PC-3 (cell line): ENCODE measurements around the gene TPX2. TPM values are rescaled to one million over a fixed set of nuclear protein-coding genes. Genes with fewer than 3 reads are reported as not detected.

Experiments used
- ATAC-seq: fragments of 200-7000 bp; cut with Tn5 transposase; 2 replicates; pipeline ENCODE4 v1.9.1; 2020; ENCODE audit warnings: mild to moderate bottlenecking, moderate library complexity
- BruUV-seq: library from RNA; stranded (reverse); fragments of 400-500 nt; replicated peaks from 2 replicates; lab custom pipeline; 2021; lab: Mats Ljungman, UMichigan
- CTCF ChIA-PET: fragments of 300-600 bp; sonication (Branson Sonifier 250); formaldehyde crosslinking; loops from one replicate; lab custom pipeline; 2022; ENCODE audit warnings: antibody characterized with exemption; lab: Charles Lee
- POLR2A ChIA-PET: fragments of 300-600 bp; sonication (Branson Sonifier 250); formaldehyde crosslinking; loops from one replicate; lab custom pipeline; 2022; ENCODE audit warnings: antibody characterized with exemption; ENCODE audit not compliant: unreplicated experiment; lab: Charles Lee
- DNase-seq: peaks from one replicate; pipeline ENCODE4 v3.0.0-alpha.2; 2015
- H2AFZ ChIP-seq: fragments of 300-600 bp; sonication (generic); 2 replicates; pipeline ENCODE4 v1.6.0; 2016; ENCODE audit warnings: antibody characterized with exemption, low read length
- H3F3A ChIP-seq: fragments of 300-600 bp; sonication (generic); one replicate; pipeline ENCODE4 v1.6.0; 2017; ENCODE audit warnings: antibody characterized with exemption, low read length, control low read depth, mild to moderate bottlenecking; ENCODE audit not compliant: unreplicated experiment
- H3K27ac ChIP-seq: fragments of 300-600 bp; sonication (generic); 2 replicates; pipeline ENCODE4 v1.5.1; 2016; ENCODE audit warnings: mild to moderate bottlenecking, low read length
- H3K27me3 ChIP-seq: fragments of 300-600 bp; sonication (generic); 2 replicates; pipeline ENCODE4 v1.6.1; 2016; ENCODE audit warnings: low read length, mixed read lengths
- H3K36me3 ChIP-seq: fragments of 300-600 bp; sonication (generic); 2 replicates; pipeline ENCODE4 v1.6.1; 2016; ENCODE audit warnings: low read depth, mixed run types, low read length, mixed read lengths
- H3K4me1 ChIP-seq: fragments of 300-600 bp; sonication (generic); 2 replicates; pipeline ENCODE4 v1.5.1; 2016; ENCODE audit warnings: low read length; ENCODE audit not compliant: insufficient read depth
- H3K4me2 ChIP-seq: fragments of 300-600 bp; sonication (generic); 2 replicates; pipeline ENCODE4 v1.6.0; 2016; ENCODE audit warnings: low read length
- H3K4me3 ChIP-seq: fragments of 300-600 bp; sonication (generic); 2 replicates; pipeline ENCODE4 v1.5.1; 2016; ENCODE audit warnings: mild to moderate bottlenecking, low read length, mixed read lengths
- H3K79me2 ChIP-seq: fragments of 300-600 bp; sonication (generic); 2 replicates; pipeline ENCODE4 v1.6.1; 2017; ENCODE audit warnings: low read length, mixed read lengths
- H3K9ac ChIP-seq: fragments of 300-600 bp; sonication (generic); 2 replicates; pipeline ENCODE4 v1.6.0; 2016; ENCODE audit warnings: mild to moderate bottlenecking, low read length
- H3K9me2 ChIP-seq: fragments of 300-600 bp; sonication (generic); replicated peaks from 2 replicates; pipeline ENCODE4 v1.6.1; 2016; ENCODE audit warnings: mixed run types, low read length, mixed read lengths
- H3K9me3 ChIP-seq: fragments of 300-600 bp; sonication (generic); 2 replicates; pipeline ENCODE4 v1.6.1; 2016; ENCODE audit warnings: low read length, mixed read lengths
- H4K20me1 ChIP-seq: fragments of 300-600 bp; sonication (generic); 2 replicates; pipeline ENCODE4 v1.6.1; 2016; ENCODE audit warnings: low read length, mixed read lengths
- EZH2 ChIP-seq: fragments of 300-600 bp; sonication (generic); IDR thresholded peaks from one replicate; pipeline ENCODE4 v1.6.1; 2017; ENCODE audit warnings: antibody characterized with exemption, mild to moderate bottlenecking, low read length; ENCODE audit not compliant: unreplicated experiment
- EZH2phosphoT487 ChIP-seq: fragments of 300-600 bp; sonication (generic); IDR thresholded peaks from 2 replicates; pipeline ENCODE4 v1.6.1; 2018; ENCODE audit warnings: mild to moderate bottlenecking, antibody characterized with exemption, low read length, borderline replicate concordance
- intact Hi-C: fragments of 100-400 bp; cut with micrococcal nuclease; formaldehyde crosslinking; loops from 2 replicates; pipeline ENCODE4 v1.9.0; 2023
- total RNA-seq: library from RNA; depleted of rRNA; stranded (reverse); fragments of >200 nt; gene quantifications from 2 replicates; pipeline ENCODE4 v1.2.3, GENCODE V29; 2014
- TF ChIP-seq, protein P1 (sequence below): fragments of 300-600 bp; sonication (generic); conservative IDR thresholded peaks from 2 replicates; pipeline ENCODE4 v1.5.1; 2017; ENCODE audit warnings: antibody characterized with exemption, low read depth, mild to moderate bottlenecking, low read length

Gene TPX2
- total RNA-seq, 1 experiment from 2014 or later: 128 TPM

DNA sequence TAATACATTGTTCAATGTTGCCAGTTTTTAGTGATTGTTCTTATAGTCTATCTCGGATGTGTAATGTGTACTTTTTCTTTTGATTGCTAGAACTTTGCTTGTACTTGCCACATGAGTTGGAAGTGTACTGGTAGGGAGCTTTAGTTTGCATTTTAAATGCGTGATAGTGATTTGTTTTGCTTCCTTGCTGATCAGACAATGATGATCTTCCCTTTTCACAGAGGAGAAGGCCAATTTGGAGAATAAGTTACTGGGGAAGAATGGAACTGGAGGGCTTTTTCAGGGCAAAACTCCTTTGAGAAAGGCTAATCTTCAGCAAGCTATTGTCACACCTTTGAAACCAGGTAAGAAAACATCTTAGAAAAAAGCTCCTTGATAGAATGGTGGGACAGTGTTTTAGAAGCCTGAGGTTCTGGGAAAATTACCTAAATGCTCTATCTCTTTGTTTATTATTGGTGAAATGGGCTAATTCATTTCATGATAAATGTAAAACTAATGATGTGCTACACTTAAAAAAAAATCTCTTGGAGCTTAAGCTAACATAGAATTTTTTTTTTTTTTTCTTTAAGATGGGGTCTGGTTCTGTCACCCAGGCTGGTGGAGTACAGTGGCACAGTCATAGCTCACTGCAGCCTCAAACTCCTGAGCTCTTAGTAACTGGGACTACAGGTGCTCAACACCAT is 20.9 kb downstream of the TPX2 start:
- intact Hi-C loops: no loop called here
- no peaks in the 10 kb centered on the region for H3K9me2 ChIP-seq
- no peak overlapping the region for H3K27ac ChIP-seq
- DNase-seq: no peak
- H3K4me3 ChIP-seq: no peak overlapping the region
- TF ChIP-seq EZH2 (no peak), EZH2phosphoT487 (no peak)
- TF ChIP-seq, protein P1, sequence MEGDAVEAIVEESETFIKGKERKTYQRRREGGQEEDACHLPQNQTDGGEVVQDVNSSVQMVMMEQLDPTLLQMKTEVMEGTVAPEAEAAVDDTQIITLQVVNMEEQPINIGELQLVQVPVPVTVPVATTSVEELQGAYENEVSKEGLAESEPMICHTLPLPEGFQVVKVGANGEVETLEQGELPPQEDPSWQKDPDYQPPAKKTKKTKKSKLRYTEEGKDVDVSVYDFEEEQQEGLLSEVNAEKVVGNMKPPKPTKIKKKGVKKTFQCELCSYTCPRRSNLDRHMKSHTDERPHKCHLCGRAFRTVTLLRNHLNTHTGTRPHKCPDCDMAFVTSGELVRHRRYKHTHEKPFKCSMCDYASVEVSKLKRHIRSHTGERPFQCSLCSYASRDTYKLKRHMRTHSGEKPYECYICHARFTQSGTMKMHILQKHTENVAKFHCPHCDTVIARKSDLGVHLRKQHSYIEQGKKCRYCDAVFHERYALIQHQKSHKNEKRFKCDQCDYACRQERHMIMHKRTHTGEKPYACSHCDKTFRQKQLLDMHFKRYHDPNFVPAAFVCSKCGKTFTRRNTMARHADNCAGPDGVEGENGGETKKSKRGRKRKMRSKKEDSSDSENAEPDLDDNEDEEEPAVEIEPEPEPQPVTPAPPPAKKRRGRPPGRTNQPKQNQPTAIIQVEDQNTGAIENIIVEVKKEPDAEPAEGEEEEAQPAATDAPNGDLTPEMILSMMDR: no peak
- no peak overlapping the region for H3K4me2 ChIP-seq
- H3K4me1 ChIP-seq: no peaks in the 10 kb centered on the region
- H3F3A ChIP-seq: no peaks in the 10 kb centered on the region
- H3K36me3 ChIP-seq: peaks cover 59% of the 10 kb centered on the region
- peaks cover 19% of the 10 kb centered on the region; the same call in 1 of the 2 replicates for H4K20me1 ChIP-seq
- POLR2A ChIA-PET: interaction anchor here (0.6 kb wide), 1 partner anchor 36 kb away, joined by 4 read pairs; no protein-coding TSS in a partner anchor
- ATAC-seq: peak; percentile 36
- H2AFZ ChIP-seq: no peak overlapping the region
- CTCF ChIA-PET: no interaction called here
- BruUV-seq: no TSS peak
- no peaks in the 10 kb centered on the region for H3K9me3 ChIP-seq
- H3K9ac ChIP-seq: no peak overlapping the region
- peaks cover 93% of the 10 kb centered on the region for H3K79me2 ChIP-seq
- H3K27me3 ChIP-seq: no peaks in the 10 kb centered on the region

DNA sequence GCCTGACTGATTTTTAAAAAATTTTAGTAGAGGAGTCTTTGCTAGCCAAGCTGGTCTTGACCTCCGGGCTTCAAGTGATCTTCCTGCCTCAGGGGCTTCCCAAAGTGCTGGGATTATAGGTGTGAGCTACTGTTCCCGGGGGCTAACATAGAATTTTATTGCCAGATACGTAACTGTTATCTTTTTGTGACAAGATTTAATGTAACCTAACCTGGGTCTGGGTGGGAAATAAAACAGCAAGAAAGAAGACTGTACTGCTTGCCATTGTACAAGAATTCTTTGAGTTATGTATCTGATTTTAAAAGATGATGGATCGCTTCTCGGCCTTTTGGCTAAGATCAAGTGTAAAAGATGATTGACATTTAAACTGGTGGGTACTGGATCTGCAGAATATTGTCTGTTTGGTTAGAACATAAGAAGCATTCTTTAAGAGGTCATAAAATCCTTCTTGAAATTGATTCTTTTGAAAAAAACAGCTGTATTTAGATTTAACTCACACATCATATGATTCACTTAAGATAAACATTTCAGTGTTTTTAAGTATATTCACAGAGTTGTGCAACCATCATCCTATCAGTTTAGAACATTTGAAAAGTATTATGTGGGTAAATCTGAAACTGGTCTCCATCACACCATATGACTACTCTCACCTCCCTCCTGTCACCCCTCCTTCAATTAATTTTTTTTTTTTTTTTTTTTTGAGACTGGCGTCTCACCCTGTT is 21.6 kb downstream of the TPX2 start:
- Histone ChIP-seq H3K4me3 (no peak overlapping the region), H4K20me1 (peaks cover 17% of the 10 kb centered on the region; the same call in 1 of the 2 replicates), H3K9ac (no peak overlapping the region), H3K36me3 (peaks cover 64% of the 10 kb centered on the region), H3F3A (no peaks in the 10 kb centered on the region), H3K9me2 (no peaks in the 10 kb centered on the region), H3K4me2 (no peak overlapping the region), H3K9me3 (no peaks in the 10 kb centered on the region), H3K4me1 (no peaks in the 10 kb centered on the region), H3K27ac (no peak overlapping the region), H3K79me2 (peaks cover 93% of the 10 kb centered on the region), H3K27me3 (no peaks in the 10 kb centered on the region), H2AFZ (no peak overlapping the region)
- peak; percentile 18 for DNase-seq
- intact Hi-C loops: no loop called here
- BruUV-seq: no TSS peak
- ChIA-PET CTCF (interaction anchor here (0.6 kb wide), 1 partner anchor 321 kb away, joined by 3 read pairs; no protein-coding TSS in a partner anchor), POLR2A (no interaction called here)
- TF ChIP-seq EZH2 (no peak), EZH2phosphoT487 (no peak)
- TF ChIP-seq, protein P1: no peak
- ATAC-seq: peak; percentile 87
